DMS 273 (cell line): ENCODE data around the gene HID1.
A peak's percentile ranks its signal among the peaks of the same experiment; 100 is the strongest.
"Not testable (repeated sequence)": the region's sequence is repeated elsewhere in the genome, so short reads cannot be mapped to it uniquely, and the experiment has no call there.

Experiments used
- DNase-seq: peaks from one replicate; lab custom pipeline; 2025; ENCODE audit not compliant: unreplicated experiment; lab: John Stamatoyannopoulos, UW

HID1 gene

DNA sequence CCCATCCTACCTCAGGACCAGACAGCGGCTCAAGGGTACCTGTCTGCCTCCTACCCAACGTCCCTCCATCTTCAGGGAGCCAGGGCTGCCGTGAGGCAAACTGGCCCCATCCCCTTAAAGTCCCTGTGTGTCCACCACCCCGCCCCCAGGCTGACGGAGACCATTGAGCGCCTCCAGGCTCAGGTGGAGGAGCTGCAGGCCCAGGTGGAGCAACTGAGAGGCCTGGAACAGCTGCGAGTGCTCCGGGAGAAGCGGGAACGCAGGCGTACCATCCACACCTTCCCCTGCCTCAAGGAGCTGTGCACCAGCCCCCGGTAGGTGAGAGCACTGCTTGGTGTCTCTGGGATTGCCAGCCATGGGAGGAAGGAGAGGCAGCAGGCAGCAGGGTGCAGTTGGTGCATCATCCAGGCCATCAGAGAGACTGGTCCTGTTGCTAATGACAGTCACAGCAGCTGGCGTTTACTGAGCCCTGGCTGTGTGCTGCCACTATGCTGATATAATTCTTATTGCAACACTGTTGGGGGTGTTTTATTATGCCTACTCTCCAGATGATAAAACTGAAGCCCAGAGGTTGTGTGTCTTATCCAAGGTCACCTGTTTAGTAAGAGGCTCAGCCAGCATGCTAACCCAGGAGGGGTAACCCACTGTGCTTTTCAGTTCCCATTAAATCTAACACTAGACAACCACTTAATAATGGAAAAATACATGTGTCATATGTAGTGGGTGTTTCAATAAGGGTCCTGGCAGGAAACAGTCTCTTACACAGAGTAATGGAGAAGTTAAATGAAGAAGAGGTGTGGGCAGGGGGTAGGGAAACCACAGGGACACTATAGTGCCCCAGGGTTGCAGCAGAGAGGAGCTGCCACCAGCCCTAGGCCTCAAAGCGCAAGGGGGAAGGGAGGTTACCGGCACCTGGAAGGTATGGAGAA is 29.6 kb upstream of the HID1 start:
- DNase-seq = no peak

DNA sequence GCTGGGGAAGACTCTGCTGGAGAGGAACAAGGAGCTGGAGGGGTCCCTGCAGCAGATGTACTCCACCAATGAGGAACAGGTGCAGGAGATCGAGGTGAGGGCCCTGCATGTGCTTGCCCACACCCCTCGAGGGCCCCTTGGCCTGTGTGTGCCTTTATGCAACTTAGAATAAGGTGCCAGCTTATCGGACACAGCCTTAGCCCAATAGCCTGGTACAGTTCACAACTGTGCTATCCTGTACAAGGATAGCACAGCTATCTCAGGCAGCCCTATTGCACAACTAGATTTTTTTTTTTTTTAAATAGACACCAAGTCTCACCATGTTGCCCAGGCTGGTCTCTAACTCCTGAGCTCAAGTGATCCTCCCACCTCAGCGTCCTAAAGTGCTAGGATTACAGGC is 27.0 kb upstream of the HID1 start:
- no peak for DNase-seq

DNA sequence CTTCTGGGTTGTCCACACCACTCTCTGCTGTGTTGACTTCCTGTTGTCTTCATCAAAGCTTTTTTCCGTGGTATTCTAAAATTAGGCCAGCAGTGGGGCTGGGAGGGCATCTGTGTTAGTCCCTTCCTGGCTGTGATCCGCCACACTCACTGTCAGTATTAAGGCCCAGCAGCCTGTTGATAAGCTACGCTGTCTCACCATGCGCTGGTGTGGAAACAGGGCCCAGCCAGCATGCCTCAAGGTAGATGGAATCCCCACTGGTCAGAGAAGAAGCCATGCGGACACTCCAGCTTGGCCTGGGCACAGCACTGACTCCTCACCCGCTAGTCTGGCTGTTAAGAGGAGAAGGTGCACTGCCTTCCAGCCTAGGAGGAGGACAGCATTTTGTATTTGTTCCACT is 26.2 kb upstream of the HID1 start:
- DNase-seq = no peak

DNA sequence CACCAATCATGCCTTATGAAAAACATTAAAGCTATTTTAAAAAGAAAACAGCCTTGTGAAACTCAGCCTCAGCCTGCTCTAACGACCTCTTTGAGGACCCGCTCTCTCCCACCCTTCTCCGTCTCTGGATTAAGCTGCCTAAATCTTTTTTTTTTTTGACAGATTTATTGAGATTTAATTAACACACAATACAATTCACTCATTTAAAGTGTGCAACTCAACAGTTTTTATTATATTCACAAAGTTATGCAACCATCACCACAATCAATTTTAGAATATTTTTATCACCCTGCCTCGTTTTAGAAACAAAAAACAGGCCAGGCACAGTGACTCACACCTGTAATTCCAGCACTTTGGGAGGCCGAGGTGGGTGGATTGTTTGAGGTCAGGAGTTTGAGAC is 23.3 kb upstream of the HID1 start:
- DNase-seq = no peak

DNA sequence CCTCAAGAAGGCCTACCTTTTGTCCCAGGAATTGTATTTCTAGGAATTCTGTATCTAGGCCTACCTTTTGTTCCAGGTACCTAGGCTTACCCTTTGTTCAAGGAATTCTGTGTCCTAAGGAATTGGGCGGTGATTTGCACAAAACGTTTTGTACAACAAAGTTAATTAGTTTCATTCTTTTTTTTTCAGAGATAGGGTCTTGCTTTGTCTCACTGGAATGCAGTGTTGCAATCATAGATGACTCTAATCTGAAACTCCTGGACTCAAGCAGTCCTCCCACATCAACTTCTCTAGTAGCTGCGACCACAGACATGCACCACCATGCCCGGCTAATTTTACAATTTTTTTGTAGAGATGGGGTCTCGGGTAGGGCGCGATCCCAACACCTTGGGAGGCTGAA is 21.9 kb upstream of the HID1 start:
- DNase-seq = no peak

DNA sequence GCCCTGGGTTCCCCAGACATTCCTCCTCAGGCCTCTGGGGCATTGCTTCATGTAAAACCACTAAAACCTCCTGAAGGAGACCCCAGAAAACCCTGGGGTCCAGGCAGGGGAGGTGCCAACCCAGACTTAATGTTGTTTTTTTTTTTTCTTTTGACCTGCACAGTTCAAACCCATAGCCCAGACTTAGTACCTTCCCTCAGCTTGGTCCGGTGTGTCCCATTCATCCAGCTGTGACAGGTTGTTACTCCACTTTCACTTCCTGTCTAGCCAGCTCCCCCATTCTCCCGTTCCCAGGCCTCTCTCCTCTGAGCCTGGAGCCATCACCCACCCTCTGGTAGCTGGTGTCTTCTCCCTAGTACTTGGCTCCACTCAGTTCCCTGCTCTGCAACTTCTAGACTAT is 19.7 kb upstream of the HID1 start:
- DNase-seq = no peak

DNA sequence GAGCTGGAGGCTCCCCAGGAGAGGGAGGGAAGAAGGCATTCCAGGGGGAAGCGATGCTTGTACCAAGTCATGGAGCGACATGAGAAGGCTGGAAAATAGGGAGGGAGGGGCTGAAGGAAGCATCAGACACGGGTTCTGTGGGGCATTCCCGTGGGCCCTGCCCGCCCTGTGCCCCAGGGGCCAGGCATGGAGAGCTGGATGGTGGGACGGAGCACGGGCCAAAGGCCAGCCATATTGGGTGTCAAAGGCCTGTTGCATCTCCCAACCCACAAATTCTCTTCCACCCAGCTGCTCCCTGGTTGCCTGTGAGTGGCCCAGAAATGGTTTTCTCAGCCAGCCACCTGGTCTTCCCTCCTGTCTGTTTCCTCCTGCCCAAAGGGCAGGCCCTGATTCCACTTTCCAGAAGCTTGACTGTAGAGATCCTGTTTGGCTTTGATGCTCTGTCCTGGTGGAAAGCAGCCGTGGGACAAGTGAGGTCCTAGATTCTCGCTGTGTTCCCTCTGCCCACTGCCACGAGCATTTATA is 18.1 kb upstream of the HID1 start:
- DNase-seq = no peak

DNA sequence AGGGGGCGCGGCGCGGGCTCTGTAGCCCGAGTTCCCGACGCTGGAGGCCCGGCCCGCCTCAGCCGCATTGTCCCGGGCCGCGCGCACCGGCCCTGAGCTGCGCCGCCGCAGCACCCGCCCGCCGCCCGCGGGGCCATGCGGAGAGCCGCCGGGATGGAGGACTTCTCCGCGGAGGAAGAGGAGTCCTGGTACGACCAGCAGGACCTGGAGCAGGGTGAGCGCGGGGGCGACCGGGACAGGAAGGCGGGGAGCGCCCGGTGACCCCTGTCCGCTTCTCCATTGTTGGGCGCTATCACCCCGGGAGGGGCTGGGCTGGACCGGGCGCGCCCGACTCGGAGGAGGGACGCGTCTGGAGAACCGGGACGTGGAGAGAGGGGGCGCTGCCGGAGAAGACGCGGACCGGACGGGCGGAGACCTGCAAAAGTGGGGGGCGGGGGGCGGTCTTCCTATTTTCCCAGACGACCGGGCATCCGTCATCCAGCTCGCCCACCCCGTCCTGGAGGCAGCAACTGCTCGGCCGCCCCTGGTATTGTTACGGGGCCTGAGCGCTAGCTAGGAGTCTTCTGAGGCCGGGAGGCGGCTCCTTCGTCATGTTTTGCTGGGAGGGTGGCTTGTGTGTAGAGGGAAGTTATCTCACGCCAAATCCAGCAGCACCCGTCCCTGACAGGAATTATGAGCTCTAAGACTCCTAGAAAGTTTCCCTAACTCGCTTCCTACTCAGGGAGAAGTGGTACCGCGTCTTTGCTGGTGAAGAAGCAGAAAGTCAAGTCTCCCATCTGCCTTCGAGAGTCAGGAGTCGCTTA is 15.6 kb upstream of the HID1 start:
- peak; percentile 83 for DNase-seq

DNA sequence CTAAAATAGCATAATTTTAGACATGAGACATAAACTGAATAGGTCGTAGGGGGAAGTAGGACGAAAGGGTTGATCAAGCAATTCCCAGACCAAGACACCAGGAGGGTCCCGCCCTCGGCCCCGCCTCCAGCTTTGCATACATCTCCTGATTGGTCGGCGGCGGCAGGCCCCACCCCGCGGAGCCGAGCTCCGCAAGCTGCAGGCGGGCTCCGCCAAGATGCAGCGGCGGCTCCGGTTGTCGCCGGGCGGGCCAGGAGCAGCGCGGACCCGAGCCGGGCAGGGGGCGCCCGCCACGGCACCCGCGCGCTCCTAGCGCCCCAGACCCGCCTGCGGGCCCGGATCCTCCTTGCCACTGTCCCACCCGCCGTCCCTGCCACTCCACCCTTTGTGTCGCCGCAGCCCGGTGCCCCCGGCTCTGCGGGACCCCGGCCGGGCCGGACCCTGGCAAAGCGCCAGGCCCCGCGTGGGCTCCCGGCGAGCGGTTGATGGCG is 14.9 kb upstream of the HID1 start, which contains the start of gene CDR2L:
Gene CDR2L, plus strand, starts transcription at position 215 of the 491 bp plus-strand sequence. CDS start 412 bp downstream, outside the sequence.
- peak; percentile 97 for DNase-seq

DNA sequence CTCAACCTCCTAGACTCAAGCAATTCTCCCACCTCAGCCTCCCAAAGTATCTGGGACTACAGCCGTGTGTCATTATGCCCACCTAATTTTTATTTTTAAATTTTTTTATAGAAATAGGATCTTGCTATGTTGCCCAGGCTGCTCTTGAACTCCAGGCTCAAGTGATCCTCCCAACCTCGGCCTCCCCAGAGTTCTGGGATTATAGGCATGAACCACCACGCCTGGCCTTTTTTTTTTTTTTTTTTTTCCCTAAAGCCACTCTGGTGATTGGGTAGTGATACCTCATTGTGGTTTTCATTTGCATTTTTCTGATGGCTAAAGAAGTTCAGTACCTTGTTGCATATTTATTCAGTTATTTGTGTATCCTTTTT is 13.6 kb upstream of the HID1 start:
- DNase-seq = no peak

DNA sequence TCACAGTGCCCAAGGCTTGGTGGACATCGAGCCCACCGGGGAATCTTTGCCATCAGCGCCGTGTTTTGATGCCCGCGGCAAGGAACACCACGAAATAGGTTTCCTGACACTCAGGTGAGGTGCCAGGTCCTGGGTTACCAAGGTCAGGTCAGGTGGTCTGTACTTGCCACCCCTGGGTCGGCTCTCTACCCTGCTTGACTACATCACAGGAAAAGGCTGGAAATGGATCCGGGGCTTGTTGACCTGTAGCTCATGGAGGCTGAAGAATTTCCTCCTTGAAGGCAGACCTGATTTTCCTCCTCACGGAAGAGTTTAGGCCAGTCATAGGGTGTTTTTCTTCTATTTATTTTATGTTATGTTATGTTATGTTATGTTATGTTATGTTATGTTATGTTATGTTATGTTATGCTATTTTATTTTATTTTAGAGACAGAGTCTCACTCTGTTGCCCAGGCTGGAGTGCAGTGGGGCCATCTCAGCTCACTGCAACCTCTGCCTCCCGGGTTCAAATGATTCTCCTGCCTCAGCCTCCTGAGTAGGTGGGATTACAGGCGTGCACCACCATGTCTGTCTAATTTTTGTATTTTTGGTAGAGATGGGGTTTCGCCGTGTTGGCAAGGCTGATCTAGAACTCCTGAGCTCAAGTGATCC is 10.2 kb upstream of the HID1 start:
- DNase-seq = not testable (repeated sequence)

DNA sequence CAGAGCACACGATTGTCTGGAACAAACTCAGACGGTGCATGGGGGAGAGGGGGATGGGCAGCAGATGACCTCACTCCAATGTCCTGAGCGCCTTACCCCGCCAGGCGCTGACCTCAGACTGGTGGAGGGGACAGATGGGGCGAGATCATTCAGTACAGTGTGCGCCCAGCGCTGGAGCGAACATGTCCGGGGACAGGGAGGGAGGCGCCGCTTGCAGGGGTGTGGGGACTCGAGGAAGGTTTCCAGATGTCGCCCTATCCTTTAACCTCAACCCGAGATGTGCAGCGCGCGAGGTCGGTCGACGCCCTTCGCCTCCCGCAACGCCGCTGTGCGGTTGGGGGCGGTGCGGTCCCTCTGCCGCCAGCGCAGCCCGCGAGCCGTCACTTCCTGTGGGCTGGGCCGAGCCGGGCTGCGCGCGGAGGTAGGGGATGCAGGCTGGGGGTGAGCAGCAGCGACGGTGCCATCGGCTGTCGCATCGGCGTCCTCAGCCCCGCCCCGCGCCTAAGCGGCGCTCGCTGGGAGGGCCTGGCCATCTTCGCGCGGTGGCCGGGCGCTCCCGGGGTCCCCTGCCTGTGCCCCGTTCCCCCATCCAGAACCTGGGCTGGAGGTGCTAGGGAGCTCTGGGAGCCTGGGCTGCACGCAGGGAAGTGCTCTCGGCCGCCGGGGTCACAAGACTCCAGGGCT is 9.6 kb upstream of the HID1 start:
- DNase-seq = peak; percentile 88

DNA sequence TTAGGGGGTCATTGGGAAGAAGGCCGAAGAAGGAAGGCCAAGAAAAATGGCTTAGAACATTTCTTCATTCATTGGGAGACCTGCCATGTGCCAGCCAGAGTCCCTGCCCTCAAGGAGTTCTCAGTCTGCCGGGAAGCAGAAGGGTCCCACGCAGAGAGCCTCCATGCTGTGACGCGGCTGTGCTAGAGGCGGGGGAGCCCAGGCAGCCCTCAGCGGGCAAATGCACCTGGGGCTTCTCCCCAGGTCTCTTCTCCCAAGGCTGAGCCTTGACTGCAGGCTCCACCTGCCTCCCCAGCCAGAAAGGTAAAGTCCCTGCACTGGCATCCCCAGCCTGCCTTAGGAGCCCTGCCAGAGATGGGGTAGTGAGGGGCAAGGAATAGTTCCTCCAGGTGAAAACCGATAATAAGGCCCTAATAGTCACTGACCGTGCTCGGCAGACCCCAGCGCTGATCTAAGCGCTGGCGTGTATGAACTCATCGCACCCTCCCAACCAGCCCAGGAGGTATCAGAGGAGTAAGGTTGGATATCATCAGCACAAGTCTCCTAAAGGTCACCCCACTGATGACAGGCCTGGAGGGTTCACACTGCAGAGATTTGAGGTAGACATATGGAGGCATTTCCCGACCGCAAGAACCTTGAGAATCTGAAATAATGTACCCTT is 8.9 kb upstream of the HID1 start:
- DNase-seq = no peak

DNA sequence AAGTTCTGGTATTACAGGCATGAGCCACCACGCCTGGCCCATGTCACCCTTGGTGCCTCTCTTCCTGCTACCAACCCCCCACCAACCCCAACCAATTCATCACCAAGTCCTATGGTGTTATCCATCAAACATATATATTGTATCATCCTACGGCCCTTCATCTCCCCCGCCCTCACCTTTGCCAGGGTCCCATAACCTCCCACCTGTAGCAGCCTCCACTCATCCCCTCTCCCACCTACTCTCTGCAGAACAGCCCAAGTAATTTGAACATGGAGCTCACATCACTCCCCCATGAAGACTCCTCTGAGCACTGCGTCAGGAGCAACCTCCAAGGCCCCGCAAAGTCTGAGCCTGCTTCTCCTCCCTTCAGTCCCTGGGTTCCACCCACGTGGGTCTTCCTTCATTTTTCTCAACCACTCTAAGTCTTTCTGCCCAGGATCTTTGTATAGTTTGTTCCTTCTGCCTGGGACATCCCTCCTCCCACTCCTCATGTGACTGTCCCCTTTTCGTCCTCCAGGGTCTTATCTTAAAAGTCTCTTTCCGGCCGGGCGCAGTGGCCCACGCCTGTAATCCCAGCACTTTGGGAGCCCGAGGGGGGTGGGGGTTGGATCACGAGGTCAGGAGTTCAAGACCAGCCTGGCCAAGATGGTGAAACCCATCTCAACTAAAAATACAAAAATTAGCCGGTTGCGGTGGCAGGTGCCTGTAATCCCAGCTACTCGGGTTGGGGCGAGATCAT is 7.0 kb upstream of the HID1 start:
- DNase-seq = no peak

DNA sequence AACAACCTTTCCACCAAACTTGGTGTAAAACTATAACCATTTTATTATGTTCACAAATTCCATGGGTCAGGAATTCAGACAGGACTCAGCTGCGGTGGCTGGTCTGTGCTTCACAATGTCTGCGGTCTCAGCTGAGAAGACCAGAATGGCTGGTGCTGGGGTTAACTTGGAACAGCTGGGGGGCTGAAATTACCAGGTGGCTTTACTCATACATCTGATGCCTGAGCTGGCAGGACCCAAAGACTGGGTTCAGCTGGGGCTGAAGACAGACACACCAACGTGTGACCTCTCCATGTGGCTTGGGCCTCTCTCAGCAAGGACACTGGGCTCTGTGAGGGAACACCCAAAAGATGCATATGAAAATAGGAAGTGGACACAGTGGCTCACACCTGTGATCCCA is 5.7 kb upstream of the HID1 start:
- DNase-seq = no peak

DNA sequence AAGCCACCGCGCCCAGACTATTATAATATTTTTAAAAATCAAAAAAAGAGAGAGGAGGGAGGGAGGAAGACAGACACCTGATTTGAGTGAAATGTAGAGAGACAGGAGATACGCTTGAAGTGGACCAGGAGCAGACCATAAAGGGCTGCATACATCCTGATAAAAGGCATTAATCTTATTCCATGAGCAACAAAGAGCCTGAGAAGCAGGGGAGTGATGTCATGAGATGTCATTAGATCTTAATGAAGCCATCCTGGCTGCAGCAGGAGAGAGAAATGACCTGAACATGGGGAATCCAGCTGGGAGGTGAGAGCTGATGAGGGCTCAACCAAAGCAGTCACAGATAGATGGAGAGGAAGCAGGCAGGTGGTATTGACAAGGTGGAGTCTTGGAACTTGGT is 5.2 kb upstream of the HID1 start:
- DNase-seq = no peak

DNA sequence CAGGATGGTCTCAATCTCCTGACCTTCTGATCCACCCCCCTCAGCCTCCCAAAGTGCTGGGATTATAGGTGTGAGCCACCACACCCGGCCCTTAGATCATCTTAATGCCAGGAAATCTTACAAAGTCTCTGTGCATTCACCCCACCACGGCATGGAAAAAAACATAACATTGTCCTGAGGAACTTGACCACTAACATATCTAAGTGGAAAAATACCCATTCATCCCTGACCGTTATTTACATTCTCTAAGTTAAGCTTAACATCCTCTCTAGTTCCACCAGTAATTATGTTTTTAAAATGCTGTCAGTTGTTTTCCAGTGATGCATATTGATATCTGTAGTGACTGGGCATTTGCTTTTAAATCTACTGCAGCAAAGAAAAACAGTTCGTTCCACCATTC is 3.4 kb upstream of the HID1 start:
- no peak for DNase-seq

DNA sequence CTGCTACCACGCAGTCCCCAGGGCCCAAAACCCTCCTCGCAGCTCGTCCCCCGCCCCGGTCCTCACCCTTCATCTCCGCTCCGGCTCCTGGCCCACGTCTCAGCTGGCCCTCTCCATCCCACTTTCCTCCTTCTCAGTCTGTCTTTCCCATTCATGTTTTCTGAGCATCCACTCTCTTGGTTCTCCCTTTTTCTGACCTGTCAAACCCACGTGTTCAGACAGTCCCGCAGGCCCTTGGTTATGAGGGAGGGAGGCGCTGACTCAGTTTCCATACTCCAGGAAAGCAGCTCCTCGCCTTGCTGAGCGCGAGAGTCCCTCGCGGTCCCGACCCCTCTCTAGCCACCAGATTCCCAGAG is 392 bp upstream of the HID1 start:
- DNase-seq = no peak

DNA sequence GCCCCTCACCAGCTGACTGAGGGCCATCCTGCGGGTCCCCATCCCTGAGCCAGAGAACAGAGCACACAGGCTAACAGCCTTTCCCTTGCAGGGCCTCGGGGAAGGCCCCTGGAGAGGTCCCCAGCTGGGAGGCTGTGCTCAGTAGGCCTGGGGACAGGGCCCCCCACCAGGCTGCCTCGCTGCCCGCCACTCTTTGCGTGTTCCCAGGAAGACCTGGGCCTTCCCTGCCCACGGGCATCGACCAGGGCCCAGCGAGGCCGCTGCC is 785 bp downstream of the HID1 start:
- DNase-seq = no peak
